ENCODE results near the gene OR2W1.

Gene OR2W1

DNA sequence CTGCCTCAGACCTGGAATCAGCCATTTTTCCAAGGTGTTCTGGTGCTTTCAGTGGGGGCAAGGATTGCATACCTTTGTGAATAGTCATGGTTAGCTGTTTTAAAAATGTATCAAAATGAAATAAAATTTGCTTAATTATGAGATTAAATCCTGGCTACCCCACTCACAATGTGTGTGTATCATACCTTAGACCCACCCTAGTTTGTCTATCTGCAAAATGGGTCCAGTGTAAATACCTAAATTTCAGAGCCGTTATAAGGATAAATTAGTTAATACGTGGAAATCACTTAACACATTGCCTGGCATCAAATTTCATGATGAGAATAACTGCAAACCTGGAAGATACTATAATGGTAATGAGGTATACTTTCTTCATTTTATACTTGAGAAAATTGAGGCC lies 36.9 kb downstream of the OR2W1 start:
- ChIA-PET POLR2A (no interaction called here), CTCF (no interaction called here)
- TF ChIP-seq, protein P1, sequence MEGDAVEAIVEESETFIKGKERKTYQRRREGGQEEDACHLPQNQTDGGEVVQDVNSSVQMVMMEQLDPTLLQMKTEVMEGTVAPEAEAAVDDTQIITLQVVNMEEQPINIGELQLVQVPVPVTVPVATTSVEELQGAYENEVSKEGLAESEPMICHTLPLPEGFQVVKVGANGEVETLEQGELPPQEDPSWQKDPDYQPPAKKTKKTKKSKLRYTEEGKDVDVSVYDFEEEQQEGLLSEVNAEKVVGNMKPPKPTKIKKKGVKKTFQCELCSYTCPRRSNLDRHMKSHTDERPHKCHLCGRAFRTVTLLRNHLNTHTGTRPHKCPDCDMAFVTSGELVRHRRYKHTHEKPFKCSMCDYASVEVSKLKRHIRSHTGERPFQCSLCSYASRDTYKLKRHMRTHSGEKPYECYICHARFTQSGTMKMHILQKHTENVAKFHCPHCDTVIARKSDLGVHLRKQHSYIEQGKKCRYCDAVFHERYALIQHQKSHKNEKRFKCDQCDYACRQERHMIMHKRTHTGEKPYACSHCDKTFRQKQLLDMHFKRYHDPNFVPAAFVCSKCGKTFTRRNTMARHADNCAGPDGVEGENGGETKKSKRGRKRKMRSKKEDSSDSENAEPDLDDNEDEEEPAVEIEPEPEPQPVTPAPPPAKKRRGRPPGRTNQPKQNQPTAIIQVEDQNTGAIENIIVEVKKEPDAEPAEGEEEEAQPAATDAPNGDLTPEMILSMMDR (IDR thresholded peaks at IDR 0.05; ENCODE audit: control extremely low read depth, extremely low read depth, low read depth, missing control alignments): no peak
- no peak for DNase-seq (ENCODE audit: extremely low spot score)

DNA sequence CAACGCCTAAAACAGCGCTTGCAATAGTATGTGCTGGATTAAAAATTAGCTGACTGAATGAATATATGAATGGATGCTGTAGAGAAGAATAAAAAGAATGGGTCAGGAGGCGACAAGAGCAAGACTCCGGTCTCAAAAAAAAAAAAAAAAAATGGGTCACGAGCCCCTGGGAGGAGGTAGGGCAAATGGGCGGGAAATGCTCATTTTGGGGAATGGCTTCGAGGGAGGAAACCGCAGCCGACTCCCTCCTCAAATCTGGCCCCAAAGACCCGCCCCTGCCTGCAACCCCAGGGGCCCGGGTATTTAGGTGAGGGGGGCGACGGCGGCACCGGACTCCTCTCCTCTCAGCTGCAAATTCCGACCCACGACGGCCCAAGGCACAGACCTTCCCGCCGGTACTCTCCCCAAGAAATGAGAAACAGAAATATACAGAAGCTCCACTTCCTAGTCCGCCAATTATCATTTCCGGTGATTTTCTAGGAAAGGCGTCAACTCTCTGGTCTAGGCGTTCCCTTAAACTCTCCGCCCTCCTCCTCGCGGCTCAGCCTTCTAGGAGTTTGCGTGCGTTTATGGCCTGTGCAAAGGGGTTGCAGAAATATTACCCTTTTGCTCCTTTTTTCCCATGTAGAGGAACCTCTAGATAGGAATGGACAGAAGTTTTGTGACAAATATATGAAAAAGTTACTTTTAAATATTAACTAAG lies 39.6 kb downstream of the OR2W1 start, which contains the start of gene ZNF311:
Gene ZNF311 (minus strand): TSS at position 133 of the 703 bp plus-strand sequence. CDS start 1,361 bp downstream, outside the sequence.
- ChIA-PET POLR2A (no interaction called here), CTCF (interaction anchor here (1.2 kb wide), 1 partner anchor 11 kb away, joined by 3 read pairs; no protein-coding TSS in a partner anchor)
- TF ChIP-seq, protein P1 (IDR thresholded peaks at IDR 0.05; ENCODE audit: control extremely low read depth, extremely low read depth, low read depth, missing control alignments): no peak
- DNase-seq (ENCODE audit: extremely low spot score): no peak

DNA sequence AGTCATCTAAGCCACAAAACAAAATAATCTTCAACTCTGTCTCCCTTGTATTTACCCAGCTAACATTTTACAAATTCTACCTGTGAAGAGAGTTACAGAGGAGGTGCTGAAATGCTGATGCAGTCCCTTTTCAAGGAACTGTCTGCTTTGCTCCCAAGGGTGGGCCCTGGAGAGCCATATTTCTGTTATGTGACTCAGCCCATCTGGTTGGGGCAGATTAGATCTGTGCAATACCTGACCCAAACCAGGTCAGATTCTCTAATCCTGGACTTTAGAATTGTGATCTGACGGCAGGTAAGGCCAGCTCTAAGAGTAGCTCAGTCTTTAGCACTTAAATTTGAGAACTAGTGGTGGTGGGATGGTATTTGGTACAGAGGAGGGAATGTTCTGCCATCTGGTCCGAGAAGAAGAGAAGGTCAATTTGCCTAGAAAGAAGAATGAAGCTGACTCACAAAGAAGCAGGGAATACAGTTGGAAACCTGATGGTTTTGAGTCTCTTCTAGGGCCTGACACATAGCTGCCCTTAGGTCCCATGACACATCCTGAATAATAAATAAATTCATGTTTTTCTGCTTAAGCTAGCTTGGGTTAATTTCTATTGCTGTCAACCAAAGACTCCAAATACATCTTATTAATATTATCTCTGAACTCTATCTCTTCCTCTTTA lies 48.0 kb downstream of the OR2W1 start:
- ChIA-PET POLR2A (no interaction called here), CTCF (interaction anchor here (0.9 to 2.5 kb wide), 3 partner anchors 17 to 180 kb away, joined by 3 to 11 read pairs (median 3); no protein-coding TSS in a partner anchor)
- DNase-seq (ENCODE audit: extremely low spot score): no peak
- TF ChIP-seq, protein P1 (IDR thresholded peaks at IDR 0.05; ENCODE audit: control extremely low read depth, extremely low read depth, low read depth, missing control alignments): no peak

DNA sequence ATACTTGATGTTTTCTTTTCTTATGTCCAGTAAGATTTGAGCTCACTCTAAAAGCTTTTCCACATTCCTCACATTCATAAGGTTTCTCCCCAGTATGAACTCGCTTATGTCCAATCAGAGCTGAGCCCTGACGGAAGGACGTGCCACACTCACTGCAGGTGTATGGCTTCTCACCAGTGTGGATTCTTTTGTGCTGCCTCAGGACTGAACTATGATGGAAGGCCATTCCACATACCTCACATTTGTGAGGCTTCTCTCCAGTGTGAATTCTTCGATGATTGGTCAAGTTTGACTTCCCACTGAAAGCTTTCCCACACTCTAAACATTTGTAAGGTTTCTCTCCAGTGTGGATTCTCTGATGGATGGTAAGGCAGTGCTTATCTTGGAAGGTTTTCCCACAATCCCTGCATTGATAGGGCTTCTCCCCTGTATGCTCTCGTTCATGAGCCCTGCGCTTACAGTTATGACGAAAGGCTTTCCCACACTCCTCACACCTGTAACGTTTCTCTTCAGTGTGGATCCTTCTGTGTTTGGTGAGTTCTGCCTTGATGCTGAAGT lies 49.8 kb downstream of the OR2W1 start:
- DNase-seq (ENCODE audit: extremely low spot score): no peak
- ChIA-PET CTCF (no interaction called here), POLR2A (no interaction called here)
- TF ChIP-seq, protein P1 (IDR thresholded peaks at IDR 0.05; ENCODE audit: control extremely low read depth, extremely low read depth, low read depth, missing control alignments): no peak
